Calu3 (cell line): ENCODE data around the gene HSDL1. TPM values are rescaled to one million over a fixed set of nuclear protein-coding genes. Genes with fewer than 3 reads are reported as not detected.

Experiments used
- BruUV-seq: library from RNA; stranded (reverse); fragments of 400-500 nt; replicated peaks from 2 replicates; lab custom pipeline; 2021; lab: Mats Ljungman, UMichigan
- CTCF ChIA-PET: fragments of 300-600 bp; sonication (Branson Sonifier 250); formaldehyde crosslinking; loops from one replicate; lab custom pipeline; 2022; ENCODE audit warnings: antibody characterized with exemption; lab: Charles Lee
- DNase-seq: peaks from one replicate; pipeline ENCODE4 v3.0.0; 2022
- H3K27ac Mint-ChIP-seq: one replicate; pipeline ENCODE4 v1.8.0; 2022; ENCODE audit warnings: mixed read lengths; ENCODE audit not compliant: unreplicated experiment
- H3K27me3 Mint-ChIP-seq: one replicate; pipeline ENCODE4 v1.8.0; 2022; ENCODE audit warnings: mixed read lengths; ENCODE audit not compliant: unreplicated experiment
- H3K36me3 Mint-ChIP-seq: one replicate; pipeline ENCODE4 v1.8.0; 2022; ENCODE audit warnings: mild to moderate bottlenecking, moderate library complexity, mixed read lengths; ENCODE audit not compliant: insufficient read depth, unreplicated experiment
- H3K4me1 Mint-ChIP-seq: one replicate; pipeline ENCODE4 v1.8.0; 2022; ENCODE audit warnings: mild to moderate bottlenecking, low read depth, mixed read lengths; ENCODE audit not compliant: unreplicated experiment
- H3K4me3 Mint-ChIP-seq: one replicate; pipeline ENCODE4 v1.8.0; 2022; ENCODE audit warnings: mild to moderate bottlenecking, low read depth, moderate library complexity, mixed read lengths; ENCODE audit not compliant: unreplicated experiment
- H3K9me3 Mint-ChIP-seq: one replicate; pipeline ENCODE4 v1.8.0; 2022; ENCODE audit warnings: low read depth, mixed read lengths; ENCODE audit not compliant: unreplicated experiment
- intact Hi-C: fragments of 100-400 bp; cut with micrococcal nuclease; formaldehyde crosslinking; loops from one replicate; pipeline ENCODE4 v1.10.0; 2022; ENCODE audit not compliant: unreplicated experiment
- total RNA-seq: library from RNA; stranded (reverse); gene quantifications from 2 replicates; pipeline ENCODE4 v1.2.3, GENCODE V29; 2022
- TF ChIP-seq, protein P1 (sequence below): fragments of 200-600 bp; IDR thresholded peaks from one replicate; pipeline ENCODE4 v1.8.0; 2022; ENCODE audit warnings: antibody characterized with exemption; ENCODE audit not compliant: unreplicated experiment

The HSDL1 gene
- total RNA-seq, 1 experiment from 2014 or later, result 20.8 TPM

DNA sequence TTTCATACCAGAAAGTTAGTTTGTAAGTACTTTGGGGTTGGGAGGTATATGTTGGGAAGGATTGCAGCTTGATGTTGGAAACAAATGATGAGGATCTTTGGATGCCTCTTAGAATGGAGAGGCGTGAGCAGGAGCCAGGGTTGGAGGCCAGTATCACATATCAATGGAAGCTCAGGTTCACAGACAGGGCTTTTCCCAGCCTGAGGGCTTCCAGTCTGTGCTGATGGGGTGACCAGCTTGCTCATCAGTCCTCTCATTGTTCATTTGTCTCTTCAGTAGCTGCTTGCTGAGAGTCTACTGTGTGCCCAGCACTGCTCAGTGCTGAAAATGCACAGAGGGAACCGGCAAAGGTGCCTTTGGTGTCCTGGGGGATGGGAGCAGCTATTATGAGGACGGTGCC is 5.9 kb upstream of the HSDL1 start:
- H3K4me1 Mint-ChIP-seq, result no peaks in the 10 kb centered on the region
- no peak overlapping the region for H3K4me3 Mint-ChIP-seq
- peaks cover 25% of the 10 kb centered on the region for H3K27me3 Mint-ChIP-seq
- intact Hi-C loops, result no loop called here
- H3K36me3 Mint-ChIP-seq, result peaks cover 1% of the 10 kb centered on the region
- no peak for DNase-seq
- CTCF ChIA-PET, result no interaction called here
- no TSS peak for BruUV-seq
- H3K9me3 Mint-ChIP-seq, result no peaks in the 10 kb centered on the region
- no peak overlapping the region for H3K27ac Mint-ChIP-seq
- TF ChIP-seq, protein P1, sequence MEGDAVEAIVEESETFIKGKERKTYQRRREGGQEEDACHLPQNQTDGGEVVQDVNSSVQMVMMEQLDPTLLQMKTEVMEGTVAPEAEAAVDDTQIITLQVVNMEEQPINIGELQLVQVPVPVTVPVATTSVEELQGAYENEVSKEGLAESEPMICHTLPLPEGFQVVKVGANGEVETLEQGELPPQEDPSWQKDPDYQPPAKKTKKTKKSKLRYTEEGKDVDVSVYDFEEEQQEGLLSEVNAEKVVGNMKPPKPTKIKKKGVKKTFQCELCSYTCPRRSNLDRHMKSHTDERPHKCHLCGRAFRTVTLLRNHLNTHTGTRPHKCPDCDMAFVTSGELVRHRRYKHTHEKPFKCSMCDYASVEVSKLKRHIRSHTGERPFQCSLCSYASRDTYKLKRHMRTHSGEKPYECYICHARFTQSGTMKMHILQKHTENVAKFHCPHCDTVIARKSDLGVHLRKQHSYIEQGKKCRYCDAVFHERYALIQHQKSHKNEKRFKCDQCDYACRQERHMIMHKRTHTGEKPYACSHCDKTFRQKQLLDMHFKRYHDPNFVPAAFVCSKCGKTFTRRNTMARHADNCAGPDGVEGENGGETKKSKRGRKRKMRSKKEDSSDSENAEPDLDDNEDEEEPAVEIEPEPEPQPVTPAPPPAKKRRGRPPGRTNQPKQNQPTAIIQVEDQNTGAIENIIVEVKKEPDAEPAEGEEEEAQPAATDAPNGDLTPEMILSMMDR, result no peak

DNA sequence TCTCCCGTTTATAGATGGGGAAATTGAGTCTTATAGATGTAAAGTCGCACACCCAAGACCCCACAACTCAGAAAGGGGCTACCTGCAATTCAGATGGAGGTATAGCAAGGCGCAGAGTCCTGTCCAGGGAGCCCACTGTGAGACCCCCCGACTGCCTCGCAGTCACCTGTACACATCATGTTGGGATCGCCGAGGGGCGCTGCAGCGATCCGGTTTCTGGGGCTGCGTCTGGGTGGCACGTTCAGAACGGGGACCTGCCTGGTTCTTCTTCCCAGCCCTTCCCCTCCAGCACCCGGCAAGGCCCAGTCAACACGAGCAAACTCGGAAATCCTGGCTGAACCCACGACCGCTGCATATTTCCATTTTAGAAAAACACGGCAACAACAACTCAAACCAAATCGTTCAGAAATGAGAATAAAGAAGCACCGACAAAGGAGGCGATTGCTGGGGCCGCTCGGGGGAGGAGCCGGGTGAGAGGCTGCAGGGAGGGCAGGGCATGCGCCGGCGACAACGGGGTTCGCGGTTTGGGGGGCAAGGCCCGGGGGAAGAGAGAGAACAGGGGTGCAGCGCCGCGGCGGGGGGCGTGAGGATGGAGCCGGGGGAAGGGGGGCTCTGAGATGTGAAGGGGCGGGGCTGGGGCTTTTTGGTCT is 643 bp downstream of the HSDL1 start:
- no TSS peak for BruUV-seq
- intact Hi-C loops, result loop anchor here (1.0 kb wide), 1 partner anchor 31 kb away; no protein-coding TSS in a partner anchor
- Mint-ChIP-seq H3K27ac (peak overlapping the region; percentile 87), H3K9me3 (no peaks in the 10 kb centered on the region), H3K4me1 (no peaks in the 10 kb centered on the region), H3K4me3 (peak overlapping the region; percentile 95), H3K36me3 (peaks cover 22% of the 10 kb centered on the region), H3K27me3 (no peaks in the 10 kb centered on the region)
- CTCF ChIA-PET, result interaction anchor here (0.8 to 1.3 kb wide), 5 partner anchors 12 to 164 kb away, joined by 3 to 6 read pairs (median 4); partner anchors contain the start of genes MBTPS1 and TAF1C
- TF ChIP-seq, protein P1, result no peak
- peak; percentile 51 for DNase-seq

DNA sequence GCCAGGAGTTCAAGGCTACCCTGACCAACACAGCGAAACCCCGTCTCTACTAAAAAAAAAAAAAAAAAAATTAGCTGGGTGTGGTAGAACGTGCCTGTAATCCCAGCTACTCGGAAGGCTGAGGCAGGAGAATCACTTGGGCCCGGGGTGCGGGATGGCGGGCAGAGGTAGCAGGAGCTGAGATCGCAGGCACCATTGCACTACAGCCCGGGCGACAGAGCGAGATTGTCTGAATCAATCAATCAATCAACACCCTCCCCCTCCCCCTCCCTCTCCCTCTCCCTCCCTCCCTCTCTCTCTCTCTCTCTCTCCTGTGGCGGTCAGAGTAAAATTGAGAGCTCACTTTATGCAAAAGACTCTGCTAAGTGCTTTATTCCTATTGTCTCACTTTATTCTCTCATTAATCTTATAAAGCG is 1.2 kb downstream of the HSDL1 start:
- no peak for DNase-seq
- intact Hi-C loops, result loop anchor here (1.0 kb wide), 1 partner anchor 32 kb away; no protein-coding TSS in a partner anchor

DNA sequence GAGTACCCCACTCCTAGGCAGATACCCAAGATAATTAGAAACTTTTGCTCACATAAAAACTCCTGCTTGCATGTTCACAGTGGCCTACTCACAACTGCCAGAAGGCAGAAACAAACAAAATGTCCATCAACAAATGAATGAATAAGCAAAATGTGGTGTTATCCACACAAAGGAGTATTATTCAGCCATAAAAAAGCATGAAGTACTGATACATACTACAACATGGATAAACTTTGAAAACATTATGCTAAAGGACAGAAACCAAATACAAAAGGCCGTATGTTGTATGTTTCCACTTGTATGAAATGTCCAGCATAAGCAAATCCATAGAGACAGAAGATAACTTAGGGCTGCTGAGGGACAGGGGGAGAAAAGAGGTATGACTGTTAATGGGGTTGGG is 1.9 kb downstream of the HSDL1 start:
- H3K9me3 Mint-ChIP-seq, result no peaks in the 10 kb centered on the region
- no peak overlapping the region for H3K27ac Mint-ChIP-seq
- TF ChIP-seq, protein P1, result no peak
- intact Hi-C loops, result no loop called here
- no TSS peak for BruUV-seq
- H3K27me3 Mint-ChIP-seq, result no peaks in the 10 kb centered on the region
- no peak for DNase-seq
- no peak overlapping the region for H3K4me3 Mint-ChIP-seq
- peaks cover 22% of the 10 kb centered on the region for H3K36me3 Mint-ChIP-seq
- H3K4me1 Mint-ChIP-seq, result peaks cover 9% of the 10 kb centered on the region
- CTCF ChIA-PET, result no interaction called here

More for the DNA sequence above, 1.2 kb downstream of the HSDL1 start:
- TF ChIP-seq, protein P1, result no peak
- Mint-ChIP-seq H3K36me3 (peaks cover 22% of the 10 kb centered on the region), H3K4me3 (peak overlapping the region; percentile 95), H3K9me3 (no peaks in the 10 kb centered on the region), H3K27me3 (no peaks in the 10 kb centered on the region), H3K4me1 (peaks cover 5% of the 10 kb centered on the region), H3K27ac (peak overlapping the region; percentile 87)
- CTCF ChIA-PET, result interaction anchor here (0.8 to 1.0 kb wide), 2 partner anchors 59 to 164 kb away, joined by 3 read pairs; no protein-coding TSS in a partner anchor
- BruUV-seq, result no TSS peak
